EH (cell line): ENCODE measurements around the gene MRPL55.

ENCODE experiments used
- DNase-seq: peaks from one replicate; pipeline ENCODE4 v3.0.0-alpha.2; 2015; ENCODE audit warnings: low read depth

The MRPL55 gene

GRCh38 chr1:228100822-228101613, 8.1 kb downstream of the MRPL55 start:
- no peak for DNase-seq

GRCh38 chr1:228099331-228099732, 9.8 kb downstream of the MRPL55 start:
- DNase-seq = no peak

GRCh38 chr1:228098323-228098931, 10.7 kb downstream of the MRPL55 start:
- DNase-seq = no peak

- DNase-seq = no peak
Measured at GRCh38 chr1:228097333-228098081, 11.6 kb downstream of the MRPL55 start.

- no peak for DNase-seq
Measured at GRCh38 chr1:228096416-228097332, 12.4 kb downstream of the MRPL55 start.

GRCh38 chr1:228095938-228096337, 13.2 kb downstream of the MRPL55 start:
- DNase-seq = no peak

GRCh38 chr1:228095161-228095560, 13.9 kb downstream of the MRPL55 start:
- DNase-seq = no peak

- no peak for DNase-seq
Measured at GRCh38 chr1:228094432-228095016, 14.6 kb downstream of the MRPL55 start.

GRCh38 chr1:228093050-228093906, 15.8 kb downstream of the MRPL55 start:
- DNase-seq = no peak

GRCh38 chr1:228092342-228093049, 16.6 kb downstream of the MRPL55 start:
- no peak for DNase-seq

- DNase-seq = no peak
Measured at GRCh38 chr1:228091084-228091483, 18.0 kb downstream of the MRPL55 start.

- DNase-seq = peak; percentile 27
Measured at GRCh38 chr1:228090613-228091081, 18.5 kb downstream of the MRPL55 start.

GRCh38 chr1:228089519-228090380, 19.3 kb downstream of the MRPL55 start:
- no peak for DNase-seq

GRCh38 chr1:228088586-228089498, 20.3 kb downstream of the MRPL55 start:
- DNase-seq = no peak

GRCh38 chr1:228087771-228088251, 21.3 kb downstream of the MRPL55 start:
- peak; percentile 89 for DNase-seq

GRCh38 chr1:228085287-228085951, 23.7 kb downstream of the MRPL55 start:
- DNase-seq = peak; percentile 90

- no peak for DNase-seq
Measured at GRCh38 chr1:228084797-228085196, 24.3 kb downstream of the MRPL55 start.
